Retinal pigment epithelial cell (primary cell): ENCODE results near the gene DEXI.

ENCODE experiments used
- DNase-seq: peaks from one replicate; pipeline ENCODE4 v3.0.0-alpha.2; 2010; ENCODE audit warnings: low read depth
- H3K4me3 ChIP-seq: 2 replicates; pipeline ENCODE4 v1.5.1; 2011; ENCODE audit warnings: mild to moderate bottlenecking, low read length, control low read depth, moderate library complexity
- CTCF ChIP-seq: conservative IDR thresholded peaks from 2 replicates; pipeline ENCODE4 v1.5.1; 2011; ENCODE audit warnings: low read depth, low read length, control low read depth, inconsistent platforms

Gene DEXI

GRCh38 chr16:10942352-10943063 lies at the start of gene DEXI:
Gene DEXI, minus strand, starts transcription at chr16:10942468. Its CDS starts 463 bp downstream, at chr16:10942005.
- peak within 1 kb of the TSS; percentile 72 for H3K4me3 ChIP-seq

GRCh38 chr16:10990378-10990777 lies 48.1 kb upstream of the DEXI start:
- no peak overlapping the region for H3K4me3 ChIP-seq
- no peak for DNase-seq
- no peak for TF ChIP-seq CTCF

More at GRCh38 chr16:10942352-10943063, at the start of gene DEXI:
- no peak for DNase-seq
- no peak for TF ChIP-seq CTCF

GRCh38 chr16:10989559-10989958 lies 47.3 kb upstream of the DEXI start:
- no peak overlapping the region for H3K4me3 ChIP-seq
- peak; percentile 43 for TF ChIP-seq CTCF
- DNase-seq = no peak

- TF ChIP-seq CTCF = no peak
- no peak for DNase-seq
- H3K4me3 ChIP-seq = no peak overlapping the region
These were observed 46.6 kb upstream of the DEXI start for GRCh38 chr16:10988879-10989278.

GRCh38 chr16:10988164-10988803 lies 46.0 kb upstream of the DEXI start:
- no peak overlapping the region for H3K4me3 ChIP-seq
- no peak for DNase-seq

GRCh38 chr16:10987361-10988163 lies 45.3 kb upstream of the DEXI start:
- no peak for TF ChIP-seq CTCF
- no peak overlapping the region for H3K4me3 ChIP-seq
- DNase-seq = no peak

More at GRCh38 chr16:10988164-10988803, 46.0 kb upstream of the DEXI start:
- peak; percentile 52 for TF ChIP-seq CTCF
